ENCODE results near the gene GATAD2B.

DNA sequence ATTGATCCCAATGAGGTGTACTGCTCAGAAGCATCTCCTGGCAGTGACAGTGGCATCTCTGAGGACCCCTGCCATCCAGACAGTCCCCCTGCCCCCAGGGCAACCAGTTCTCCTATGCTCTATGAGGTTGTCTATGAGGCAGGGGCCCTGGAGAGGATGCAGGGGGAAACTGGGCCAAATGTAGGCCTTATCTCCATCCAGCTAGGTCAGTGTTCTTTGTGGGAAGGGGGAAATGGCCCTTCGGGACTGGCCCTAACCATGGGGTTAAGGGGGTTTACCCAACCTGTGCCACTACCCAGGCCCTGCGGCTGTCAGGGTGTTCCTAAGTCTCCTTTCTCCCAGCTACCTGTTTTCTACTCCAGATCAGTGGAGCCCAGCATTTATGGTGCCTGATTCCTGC is 46.2 kb upstream of the GATAD2B start:
- TF ChIP-seq, protein P1, sequence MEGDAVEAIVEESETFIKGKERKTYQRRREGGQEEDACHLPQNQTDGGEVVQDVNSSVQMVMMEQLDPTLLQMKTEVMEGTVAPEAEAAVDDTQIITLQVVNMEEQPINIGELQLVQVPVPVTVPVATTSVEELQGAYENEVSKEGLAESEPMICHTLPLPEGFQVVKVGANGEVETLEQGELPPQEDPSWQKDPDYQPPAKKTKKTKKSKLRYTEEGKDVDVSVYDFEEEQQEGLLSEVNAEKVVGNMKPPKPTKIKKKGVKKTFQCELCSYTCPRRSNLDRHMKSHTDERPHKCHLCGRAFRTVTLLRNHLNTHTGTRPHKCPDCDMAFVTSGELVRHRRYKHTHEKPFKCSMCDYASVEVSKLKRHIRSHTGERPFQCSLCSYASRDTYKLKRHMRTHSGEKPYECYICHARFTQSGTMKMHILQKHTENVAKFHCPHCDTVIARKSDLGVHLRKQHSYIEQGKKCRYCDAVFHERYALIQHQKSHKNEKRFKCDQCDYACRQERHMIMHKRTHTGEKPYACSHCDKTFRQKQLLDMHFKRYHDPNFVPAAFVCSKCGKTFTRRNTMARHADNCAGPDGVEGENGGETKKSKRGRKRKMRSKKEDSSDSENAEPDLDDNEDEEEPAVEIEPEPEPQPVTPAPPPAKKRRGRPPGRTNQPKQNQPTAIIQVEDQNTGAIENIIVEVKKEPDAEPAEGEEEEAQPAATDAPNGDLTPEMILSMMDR (IDR thresholded peaks at IDR 0.05), result no peak
- TF ChIP-seq POLR2A (IDR thresholded peaks at IDR 0.05) (no peak), EP300 (IDR thresholded peaks at IDR 0.05) (no peak)

All from ovary (tissue), 3 donors.